Endothelial cell of umbilical vein (primary cell): Measurements from ENCODE around the gene SPACA6. TPM values are rescaled to one million over a fixed set of nuclear protein-coding genes. Genes with fewer than 3 reads are reported as not detected.
A peak's percentile ranks its signal among the peaks of the same experiment; 100 is the strongest.

Experiments used
- BruUV-seq: library from RNA; stranded (reverse); fragments of 400-500 nt; replicated peaks from 2 replicates; lab custom pipeline; 2021; lab: Mats Ljungman, UMichigan
- CTCF ChIA-PET: fragments of 300-600, 350-600 bp; sonication (Branson Sonifier 250); formaldehyde crosslinking; loops from one replicate; lab custom pipeline; 2021; ENCODE audit warnings: antibody characterized with exemption, inconsistent platforms; lab: Charles Lee
- POLR2A ChIA-PET: fragments of 300-600, 350-600 bp; sonication (Branson Sonifier 250); formaldehyde crosslinking; loops from one replicate; lab custom pipeline; 2021; ENCODE audit warnings: antibody characterized with exemption, inconsistent platforms; lab: Charles Lee
- DNase-seq: peaks from one replicate; pipeline ENCODE4 v3.0.0-alpha.2; 2011; ENCODE audit warnings: low read depth, low spot score
- FAIRE-seq: peaks from 2 replicates; lab custom pipeline; 2011; peaks lifted over from hg19 to GRCh38; lab: Jason Lieb, UNC
- H2AFZ ChIP-seq: 2 replicates; pipeline ENCODE4 v1.6.0; 2012; ENCODE audit warnings: low read depth, low read length, control low read depth, inconsistent platforms
- H3K27ac ChIP-seq: 2 replicates; pipeline ENCODE4 v1.5.1; 2011; ENCODE audit warnings: low read depth, mild to moderate bottlenecking, control low read depth, low read length, moderate library complexity; ENCODE audit not compliant: insufficient read depth
- H3K27me3 ChIP-seq, 2 experiments: 2 replicates each; pipeline versions ENCODE4 v1.6.0 to v1.6.1; 2011; ENCODE audit warnings: low read length in 2 of 2, mixed read lengths in 1 of 2; ENCODE audit not compliant: control insufficient read depth in 2 of 2, insufficient read depth in 2 of 2
- H3K36me3 ChIP-seq, 2 experiments: 2 replicates in 1 of 2; 3 replicates in 1 of 2; pipeline ENCODE4 v1.5.1; 2011; ENCODE audit warnings: low read length in 2 of 2, mild to moderate bottlenecking in 1 of 2, moderate library complexity in 1 of 2; ENCODE audit not compliant: control insufficient read depth in 2 of 2, insufficient read depth in 2 of 2; ENCODE audit errors: extremely low read depth in 1 of 2
- H3K4me1 ChIP-seq: 3 replicates; pipeline ENCODE4 v1.5.1; 2011; ENCODE audit warnings: mild to moderate bottlenecking, low read length; ENCODE audit not compliant: control insufficient read depth, insufficient read depth; ENCODE audit errors: extremely low read depth
- H3K4me2 ChIP-seq: 2 replicates; pipeline ENCODE4 v1.6.1; 2011; ENCODE audit warnings: low read length, control low read depth, mixed read lengths; ENCODE audit not compliant: insufficient read depth
- H3K4me3 ChIP-seq, 3 experiments: fragments of 200-600 bp in 1 of 3; sonication (generic), shearing (Covaris generic) in 1 of 3; replicated peaks in 1 of 3; 2 replicates each; pipeline ENCODE4 v1.5.1; 2011 to 2016; ENCODE audit warnings: control low read depth in 3 of 3, low read length in 3 of 3, mild to moderate bottlenecking in 2 of 3, inconsistent platforms in 1 of 3, low read depth in 1 of 3, moderate library complexity in 1 of 3; ENCODE audit not compliant: insufficient read depth in 1 of 3
- H3K79me2 ChIP-seq: 2 replicates; pipeline ENCODE4 v1.6.0; 2012; ENCODE audit warnings: low read length, inconsistent platforms; ENCODE audit not compliant: control insufficient read depth, insufficient read depth
- H3K9ac ChIP-seq: replicated peaks from 2 replicates; pipeline ENCODE3; 2011; ENCODE audit warnings: low read length, control low read depth; ENCODE audit not compliant: insufficient read depth; ENCODE audit errors: extremely low read depth
- H3K9me1 ChIP-seq: replicated peaks from 3 replicates; pipeline ENCODE4 v1.6.0; 2011; ENCODE audit warnings: mild to moderate bottlenecking, low read length; ENCODE audit not compliant: control insufficient read depth, insufficient read depth; ENCODE audit errors: extremely low read depth
- H3K9me3 ChIP-seq: replicated peaks from 2 replicates; pipeline ENCODE4 v1.5.1; 2012; ENCODE audit warnings: low read length, inconsistent platforms; ENCODE audit not compliant: control insufficient read depth, insufficient read depth
- H4K20me1 ChIP-seq: replicated peaks from 2 replicates; pipeline ENCODE3; 2011; ENCODE audit warnings: mild to moderate bottlenecking, low read length; ENCODE audit not compliant: control insufficient read depth, insufficient read depth; ENCODE audit errors: extremely low read depth
- EZH2 ChIP-seq: IDR thresholded peaks from 2 replicates; pipeline ENCODE4 v1.6.1; 2012; ENCODE audit warnings: borderline replicate concordance, low read depth, mild to moderate bottlenecking, moderate library complexity, low read length, inconsistent platforms; ENCODE audit not compliant: severe bottlenecking
- FOS ChIP-seq: IDR thresholded peaks from 2 replicates; pipeline ENCODE4 v1.6.1; 2011; ENCODE audit warnings: mild to moderate bottlenecking, low read length, moderate library complexity, borderline replicate concordance; ENCODE audit not compliant: insufficient read depth
- GATA2 ChIP-seq: IDR thresholded peaks from 2 replicates; pipeline ENCODE4 v1.7.0; 2011; ENCODE audit warnings: low read depth, mild to moderate bottlenecking, moderate library complexity, mixed read lengths, low read length; ENCODE audit not compliant: insufficient read length, insufficient read depth
- JUN ChIP-seq: IDR thresholded peaks from 2 replicates; pipeline ENCODE4 v1.6.1; 2011; ENCODE audit warnings: borderline replicate concordance, low read depth; ENCODE audit not compliant: insufficient read length, insufficient read depth
- MAX ChIP-seq: IDR thresholded peaks from 2 replicates; pipeline ENCODE4 v1.6.1; 2011; ENCODE audit not compliant: insufficient read depth, insufficient read length
- MYC ChIP-seq: IDR thresholded peaks from one replicate; pipeline ENCODE4 v1.6.1; 2011; ENCODE audit warnings: mild to moderate bottlenecking, low read depth, low read length
- POLR2A ChIP-seq: IDR thresholded peaks from 2 replicates; pipeline ENCODE4 v1.6.1; 2012; ENCODE audit warnings: low read depth, mild to moderate bottlenecking, control low read depth, low read length
- POLR2AphosphoS5 ChIP-seq: IDR thresholded peaks from 2 replicates; pipeline ENCODE4 v1.6.1; 2012; ENCODE audit warnings: low read depth, mild to moderate bottlenecking, control low read depth, low read length, moderate library complexity; ENCODE audit not compliant: insufficient read depth
- dilution Hi-C: fragments of 300-500 bp; cut with MboI; formaldehyde crosslinking; loops from one replicate; pipeline ENCODE4 v1.15.0; 2019; ENCODE audit warnings: low sequenced_read_pairs; ENCODE audit not compliant: extremely low pct_ligation_motif_present
- intact Hi-C: fragments of 100-400 bp; cut with micrococcal nuclease; formaldehyde crosslinking; loops from one replicate; pipeline ENCODE4 v1.10.0; 2022
- polyA plus RNA-seq, 4 experiments: library from polyadenylated mRNA; depleted of rRNA in 3 of 4; stranded (reverse) in 3 of 4; unstranded in 1 of 4; fragments of >200 nt; gene quantifications; 2 replicates each; pipeline versions ENCODE4 v1.2.1 to v1.2.3, GENCODE V29; 2011 to 2012; ENCODE audit warnings: missing spikeins in 1 of 4
- total RNA-seq: library from RNA; stranded (reverse); gene quantifications from 2 replicates; pipeline ENCODE4 v1.2.3, GENCODE V29; 2021
- TF ChIP-seq, protein P1 (sequence below), 2 donors: IDR thresholded peaks; 1 replicate in 1 of 2; 2 replicates in 1 of 2; pipeline ENCODE4 v1.5.1; 2011; ENCODE audit warnings: low read length in 2 of 2, mild to moderate bottlenecking in 2 of 2, moderate library complexity in 2 of 2, control low read depth in 1 of 2, inconsistent platforms in 1 of 2, low read depth in 1 of 2; ENCODE audit not compliant: insufficient read depth in 1 of 2; ENCODE audit errors: extremely low read depth in 1 of 2

Gene SPACA6
- total and polyA plus RNA-seq, 2 donors (not counting 3 experiments of a cell fraction or from before 2014, with no cell fraction given), result 11.9 to 41.1 TPM

DNA sequence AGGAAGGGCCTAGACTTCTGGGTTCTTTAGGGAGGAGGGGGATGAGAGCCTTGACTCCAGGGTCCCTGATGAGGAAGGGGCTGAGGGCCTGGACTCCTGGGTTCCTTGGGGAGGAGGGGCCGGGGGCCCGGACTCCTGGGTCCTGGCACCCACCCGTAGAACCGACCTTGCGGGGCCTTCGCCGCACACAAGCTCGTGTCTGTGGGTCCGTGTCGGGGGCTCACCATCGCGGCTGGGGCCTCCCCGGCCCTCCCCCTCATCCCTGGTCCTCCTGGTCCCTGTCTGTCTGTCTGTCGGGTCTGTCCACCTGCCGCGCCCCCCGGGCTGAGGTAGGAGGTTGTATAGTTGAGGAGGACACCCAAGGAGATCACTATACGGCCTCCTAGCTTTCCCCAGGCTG, 662 bp upstream of the SPACA6 start:
- H3K4me1 ChIP-seq, result peaks cover 19% of the 10 kb centered on the region
- H3K9me3 ChIP-seq, result no peaks in the 10 kb centered on the region
- ChIA-PET POLR2A (no interaction called here), CTCF (no interaction called here)
- BruUV-seq, result no TSS peak
- no peak overlapping the region for H3K4me2 ChIP-seq
- H3K36me3 ChIP-seq, result peaks cover 5 to 26% of the 10 kb centered on the region in 2 experiments
- no peak overlapping the region for H3K9ac ChIP-seq
- no peaks in the 10 kb centered on the region for H3K27me3 ChIP-seq
- peaks cover 74% of the 10 kb centered on the region for H3K79me2 ChIP-seq
- peaks cover 5% of the 10 kb centered on the region for H4K20me1 ChIP-seq
- dilution Hi-C loops, result no loop called here
- FAIRE-seq, result no peak
- peak overlapping the region in 1 of 3 experiments; percentile 9 for H3K4me3 ChIP-seq
- intact Hi-C loops, result no loop called here
- TF ChIP-seq FOS (no peak), EZH2 (no peak), POLR2AphosphoS5 (no peak), JUN (no peak), POLR2A (no peak), MAX (no peak), MYC (no peak), GATA2 (no peak)
- TF ChIP-seq, protein P1, sequence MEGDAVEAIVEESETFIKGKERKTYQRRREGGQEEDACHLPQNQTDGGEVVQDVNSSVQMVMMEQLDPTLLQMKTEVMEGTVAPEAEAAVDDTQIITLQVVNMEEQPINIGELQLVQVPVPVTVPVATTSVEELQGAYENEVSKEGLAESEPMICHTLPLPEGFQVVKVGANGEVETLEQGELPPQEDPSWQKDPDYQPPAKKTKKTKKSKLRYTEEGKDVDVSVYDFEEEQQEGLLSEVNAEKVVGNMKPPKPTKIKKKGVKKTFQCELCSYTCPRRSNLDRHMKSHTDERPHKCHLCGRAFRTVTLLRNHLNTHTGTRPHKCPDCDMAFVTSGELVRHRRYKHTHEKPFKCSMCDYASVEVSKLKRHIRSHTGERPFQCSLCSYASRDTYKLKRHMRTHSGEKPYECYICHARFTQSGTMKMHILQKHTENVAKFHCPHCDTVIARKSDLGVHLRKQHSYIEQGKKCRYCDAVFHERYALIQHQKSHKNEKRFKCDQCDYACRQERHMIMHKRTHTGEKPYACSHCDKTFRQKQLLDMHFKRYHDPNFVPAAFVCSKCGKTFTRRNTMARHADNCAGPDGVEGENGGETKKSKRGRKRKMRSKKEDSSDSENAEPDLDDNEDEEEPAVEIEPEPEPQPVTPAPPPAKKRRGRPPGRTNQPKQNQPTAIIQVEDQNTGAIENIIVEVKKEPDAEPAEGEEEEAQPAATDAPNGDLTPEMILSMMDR (IDR thresholded peaks at IDR 0.05; ENCODE audit: extremely low read depth in 1 of 2, insufficient read depth in 1 of 2, low read depth in 1 of 2, low read length in 2 of 2), result no peak
- DNase-seq, result no peak
- H3K9me1 ChIP-seq, result no peaks in the 10 kb centered on the region
- H3K27ac ChIP-seq, result no peak overlapping the region
- no peak overlapping the region for H2AFZ ChIP-seq
